ENCODE data around the gene CTNND1. TPM values are rescaled to one million over a fixed set of nuclear protein-coding genes. Genes with fewer than 3 reads are reported as not detected.

The CTNND1 gene
- total and polyA plus RNA-seq, 2 experiments from 2014 or later, result 39.1 to 136 TPM

GRCh38 chr11:57812634-57813033, 51.0 kb downstream of the CTNND1 start:
- Mint-ChIP-seq H3K27ac (no peak overlapping the region), H3K36me3 (ENCODE audit: low read depth) (peaks cover 78% of the 10 kb centered on the region), H3K27me3 (ENCODE audit: insufficient read depth, low read depth, poor library complexity) (no peaks in the 10 kb centered on the region), H3K4me1 (no peaks in the 10 kb centered on the region), H3K4me3 (no peak overlapping the region), H3K9me3 (no peaks in the 10 kb centered on the region; the same call in 2 of the 3 replicates)
- H3K79me2 ChIP-seq (replicated peaks; ENCODE audit: insufficient read depth), result no peaks in the 10 kb centered on the region
- no peak for DNase-seq (ENCODE audit: low spot score)
- H3K36me3 ChIP-seq (ENCODE audit: insufficient read depth), result peaks cover 80% of the 10 kb centered on the region
- TF ChIP-seq EZH2 (IDR thresholded peaks at IDR 0.05; ENCODE audit: low read depth, unreplicated experiment) (no peak), JUNB (IDR thresholded peaks at IDR 0.05; ENCODE audit: unreplicated experiment) (no peak), ZNF114 (CRISPR knock-in tag; IDR thresholded peaks at IDR 0.05) (no peak), CTCF (conservative IDR thresholded peaks at IDR 0.05; ENCODE audit: low read depth in 2 of 2) (no peak), ZNF331 (CRISPR knock-in tag; IDR thresholded peaks at IDR 0.05; ENCODE audit: low read depth) (no peak), CREB1 (CRISPR knock-in tag; IDR thresholded peaks at IDR 0.05; ENCODE audit: low read depth) (no peak), REST (IDR thresholded peaks at IDR 0.05; ENCODE audit: unreplicated experiment) (no peak), STAT1 (IDR thresholded peaks at IDR 0.05; ENCODE audit: unreplicated experiment) (no peak), ETS1 (IDR thresholded peaks at IDR 0.05) (no peak), ZNF462 (CRISPR knock-in tag; IDR thresholded peaks at IDR 0.05) (no peak), NANOG (IDR thresholded peaks at IDR 0.05; ENCODE audit: borderline replicate concordance) (no peak), EZH2phosphoT487 (IDR thresholded peaks at IDR 0.05; ENCODE audit: unreplicated experiment) (no peak), POLR2AphosphoS5 (IDR thresholded peaks at IDR 0.05; ENCODE audit: low read depth) (no peak)
- H3K27ac ChIP-seq (ENCODE audit: low read depth), result no peak overlapping the region
- H3K4me3 ChIP-seq, result no peak overlapping the region
- H3K4me1 ChIP-seq (ENCODE audit: insufficient read depth), result no peaks in the 10 kb centered on the region
- H3K4me2 ChIP-seq, result no peak overlapping the region
- H3F3A ChIP-seq (replicated peaks; ENCODE audit: low read depth), result peaks cover 10% of the 10 kb centered on the region; the same call in 1 of the 2 replicates
- ATAC-seq, result no peak
- no peaks in the 10 kb centered on the region for H3K9me2 ChIP-seq (ENCODE audit: insufficient read depth)
- no peaks in the 10 kb centered on the region; the same call in 1 of the 2 replicates for H4K20me1 ChIP-seq (replicated peaks; ENCODE audit: insufficient read depth)
- no peaks in the 10 kb centered on the region for H3K27me3 ChIP-seq (ENCODE audit: insufficient read depth)
- H2AFZ ChIP-seq, result no peak overlapping the region

Data from GM23338 (cell line).